Nucleus accumbens (tissue), 56 donors: Measurements from ENCODE around the gene ERGIC3.

ENCODE experiments used
- DNase-seq, 56 donors: peaks; one replicate each; lab custom pipeline; 2025; lab: John Stamatoyannopoulos, UW

ERGIC3 gene

GRCh38 chr20:35560105-35560511, 18.2 kb downstream of the ERGIC3 start:
- DNase-seq = no peak

GRCh38 chr20:35560541-35560940, 18.7 kb downstream of the ERGIC3 start:
- DNase-seq = no peak

GRCh38 chr20:35561268-35561667, 19.4 kb downstream of the ERGIC3 start:
- DNase-seq = peak in 17 of 56 donors; percentile 3 to 53 (median 10)

- DNase-seq = peak in 3 of 56 donors; percentile 12 to 17 (median 16)
Measured at GRCh38 chr20:35561671-35562070, 19.8 kb downstream of the ERGIC3 start.

- no peak for DNase-seq
Measured at GRCh38 chr20:35562541-35563110, 20.7 kb downstream of the ERGIC3 start.

GRCh38 chr20:35563834-35564233, 22.0 kb downstream of the ERGIC3 start:
- no peak for DNase-seq

- DNase-seq = no peak
Measured at GRCh38 chr20:35564905-35565304, 23.0 kb downstream of the ERGIC3 start.

GRCh38 chr20:35568645-35569044, 26.8 kb downstream of the ERGIC3 start:
- no peak for DNase-seq

- DNase-seq = no peak
Measured at GRCh38 chr20:35571555-35571954, 29.7 kb downstream of the ERGIC3 start.

- DNase-seq = no peak
Measured at GRCh38 chr20:35572838-35573237, 31.0 kb downstream of the ERGIC3 start.

- DNase-seq = no peak
Measured at GRCh38 chr20:35575958-35576357, 34.1 kb downstream of the ERGIC3 start.

- DNase-seq = no peak
Measured at GRCh38 chr20:35576816-35577215, 34.9 kb downstream of the ERGIC3 start.

- no peak for DNase-seq
Measured at GRCh38 chr20:35578469-35578868, 36.6 kb downstream of the ERGIC3 start.

- no peak for DNase-seq
Measured at GRCh38 chr20:35579196-35579595, 37.3 kb downstream of the ERGIC3 start.

GRCh38 chr20:35582131-35582530, 40.3 kb downstream of the ERGIC3 start:
- DNase-seq = no peak

GRCh38 chr20:35582741-35583404, 41.0 kb downstream of the ERGIC3 start:
- no peak for DNase-seq

- no peak for DNase-seq
Measured at GRCh38 chr20:35583636-35584560, 42.0 kb downstream of the ERGIC3 start.

- no peak for DNase-seq
Measured at GRCh38 chr20:35586751-35587425, 45.0 kb downstream of the ERGIC3 start.

GRCh38 chr20:35587436-35587835, 45.6 kb downstream of the ERGIC3 start:
- no peak for DNase-seq

GRCh38 chr20:35588397-35588796, 46.5 kb downstream of the ERGIC3 start:
- no peak for DNase-seq
